H9 (cell line): Measurements from ENCODE around the gene MYRIP. TPM values are rescaled to one million over a fixed set of nuclear protein-coding genes. Genes with fewer than 3 reads are reported as not detected.
A peak's percentile ranks its signal among the peaks of the same experiment; 100 is the strongest.

Experiments used
- DNase-seq: peaks from one replicate; pipeline ENCODE4 v3.0.0-alpha.2; 2017
- H2AFZ ChIP-seq: one replicate; pipeline ENCODE4 v1.6.1; 2013; ENCODE audit warnings: mild to moderate bottlenecking, low read length, control low read depth, moderate library complexity
- H2AK5ac ChIP-seq: 2 replicates; pipeline ENCODE4 v1.6.1; 2013; ENCODE audit warnings: low read length, control low read depth, mixed read lengths; ENCODE audit not compliant: insufficient read length
- H2BK120ac ChIP-seq: one replicate; pipeline ENCODE4 v1.6.1; 2013; ENCODE audit warnings: low read depth, mild to moderate bottlenecking, low read length, control low read depth, inconsistent platforms; ENCODE audit not compliant: poor library complexity, severe bottlenecking
- H2BK12ac ChIP-seq: 2 replicates; pipeline ENCODE4 v1.6.1; 2013; ENCODE audit warnings: low read length, control low read depth, mixed read lengths, low read depth; ENCODE audit not compliant: insufficient read length
- H2BK15ac ChIP-seq: 2 replicates; pipeline ENCODE4 v1.6.1; 2013; ENCODE audit warnings: low read depth, low read length, control low read depth
- H2BK20ac ChIP-seq: one replicate; pipeline ENCODE4 v1.6.1; 2013; ENCODE audit warnings: low read depth, mild to moderate bottlenecking, low read length, control low read depth, inconsistent platforms; ENCODE audit not compliant: poor library complexity, severe bottlenecking
- H2BK5ac ChIP-seq: 2 replicates; pipeline ENCODE4 v1.6.1; 2013; ENCODE audit warnings: low read length, control low read depth, mixed read lengths; ENCODE audit not compliant: insufficient read length
- H3K14ac ChIP-seq: 2 replicates; pipeline ENCODE4 v1.6.1; 2013; ENCODE audit warnings: low read length, control low read depth; ENCODE audit not compliant: insufficient read depth
- H3K18ac ChIP-seq: 2 replicates; pipeline ENCODE4 v1.6.1; 2013; ENCODE audit warnings: low read depth, mild to moderate bottlenecking, mixed read lengths, low read length, control low read depth; ENCODE audit not compliant: insufficient read length
- H3K23ac ChIP-seq: 2 replicates; pipeline ENCODE4 v1.6.1; 2013; ENCODE audit warnings: low read length, control low read depth, mixed read lengths, low read depth; ENCODE audit not compliant: insufficient read length
- H3K23me2 ChIP-seq: 2 replicates; pipeline ENCODE4 v1.6.1; 2013; ENCODE audit warnings: low read depth, mild to moderate bottlenecking, mixed read lengths, low read length, control low read depth; ENCODE audit not compliant: insufficient read length, poor library complexity, severe bottlenecking
- H3K27ac ChIP-seq: 2 replicates; pipeline ENCODE4 v1.5.1; 2013; ENCODE audit warnings: low read length, control low read depth, mixed read lengths, low read depth; ENCODE audit not compliant: insufficient read length
- H3K27me3 ChIP-seq: 2 replicates; pipeline ENCODE4 v1.6.1; 2013; ENCODE audit warnings: low read length, control low read depth, inconsistent platforms; ENCODE audit not compliant: insufficient read depth
- H3K4ac ChIP-seq: 2 replicates; pipeline ENCODE4 v1.6.1; 2013; ENCODE audit warnings: low read depth, mild to moderate bottlenecking, control low read depth, inconsistent platforms, low read length, moderate library complexity
- H3K4me1 ChIP-seq: 2 replicates; pipeline ENCODE4 v1.6.1; 2013; ENCODE audit warnings: low read length, control low read depth, inconsistent platforms; ENCODE audit not compliant: insufficient read depth
- H3K4me2 ChIP-seq: 2 replicates; pipeline ENCODE4 v1.6.1; 2013; ENCODE audit warnings: low read length, control low read depth, mixed read lengths; ENCODE audit not compliant: insufficient read length, insufficient read depth
- H3K56ac ChIP-seq: 2 replicates; pipeline ENCODE4 v1.6.1; 2013; ENCODE audit warnings: low read depth, mild to moderate bottlenecking, mixed read lengths, low read length, control low read depth; ENCODE audit not compliant: insufficient read length
- H3K79me1 ChIP-seq: 2 replicates; pipeline ENCODE4 v1.6.1; 2013; ENCODE audit warnings: low read depth, mild to moderate bottlenecking, moderate library complexity, low read length, control low read depth, inconsistent platforms; ENCODE audit not compliant: insufficient read depth, poor library complexity, severe bottlenecking
- H3K79me2 ChIP-seq: 2 replicates; pipeline ENCODE4 v1.6.1; 2013; ENCODE audit warnings: low read length, control low read depth, inconsistent platforms; ENCODE audit not compliant: insufficient read depth
- H3K9ac ChIP-seq: 2 replicates; pipeline ENCODE4 v1.6.1; 2013; ENCODE audit warnings: low read length, control low read depth, mixed read lengths; ENCODE audit not compliant: insufficient read length; ENCODE audit errors: extremely low read depth
- H3K9me3 ChIP-seq: one replicate; pipeline ENCODE4 v1.6.1; 2013; ENCODE audit warnings: low read depth, low read length, inconsistent platforms; ENCODE audit not compliant: control insufficient read depth
- H3T11ph ChIP-seq: one replicate; pipeline ENCODE4 v1.6.1; 2013; ENCODE audit warnings: mild to moderate bottlenecking, low read length, control low read depth, inconsistent platforms
- H4K20me1 ChIP-seq: one replicate; pipeline ENCODE4 v1.6.1; 2013; ENCODE audit not compliant: control insufficient read depth, insufficient read length, insufficient read depth
- H4K5ac ChIP-seq: 2 replicates; pipeline ENCODE4 v1.6.1; 2013; ENCODE audit warnings: low read depth, mild to moderate bottlenecking, mixed read lengths, low read length, control low read depth; ENCODE audit not compliant: insufficient read length
- H4K8ac ChIP-seq: replicated peaks from 2 replicates; pipeline ENCODE4 v1.6.1; 2013; ENCODE audit warnings: low read length, control low read depth, mixed read lengths, low read depth; ENCODE audit not compliant: insufficient read length
- H4K91ac ChIP-seq: 2 replicates; pipeline ENCODE4 v1.6.1; 2013; ENCODE audit warnings: low read depth, mild to moderate bottlenecking, moderate library complexity, mixed read lengths, low read length, control low read depth; ENCODE audit not compliant: insufficient read length
- H3K27ac Mint-ChIP-seq, 3 experiments: 2 replicates in 2 of 3; 3 replicates in 1 of 3; pipeline ENCODE4 v1.8.0; 2020 to 2021; ENCODE audit warnings: mixed read lengths in 3 of 3, mild to moderate bottlenecking in 1 of 3, moderate library complexity in 1 of 3
- H3K27me3 Mint-ChIP-seq: 2 replicates; pipeline ENCODE4 v1.8.0; 2021; ENCODE audit warnings: low read depth, mild to moderate bottlenecking, moderate library complexity, mixed read lengths
- H3K36me3 Mint-ChIP-seq, 3 experiments: 2 replicates in 2 of 3; 3 replicates in 1 of 3; pipeline ENCODE4 v1.8.0; 2020 to 2021; ENCODE audit warnings: low read depth in 3 of 3, mixed read lengths in 3 of 3; ENCODE audit not compliant: insufficient read depth in 1 of 3
- H3K4me1 Mint-ChIP-seq, 2 experiments: 2 replicates each; pipeline ENCODE4 v1.8.0; 2020; ENCODE audit warnings: mixed read lengths in 2 of 2
- H3K4me3 Mint-ChIP-seq, 2 experiments: 2 replicates in 1 of 2; 3 replicates in 1 of 2; pipeline ENCODE4 v1.8.0; 2020 to 2021; ENCODE audit warnings: mild to moderate bottlenecking in 2 of 2, mixed read lengths in 2 of 2, moderate library complexity in 1 of 2
- H3K9me3 Mint-ChIP-seq, 2 experiments: 2 replicates in 1 of 2; 3 replicates in 1 of 2; pipeline ENCODE4 v1.8.0; 2020; ENCODE audit warnings: mild to moderate bottlenecking in 2 of 2, mixed read lengths in 2 of 2, moderate library complexity in 1 of 2
- WGBS: extraction: QIAGEN DNeasy Blood & Tissue Kit; methylation state at CpG from one replicate; pipeline ENCODE4 v1.1.7; 2013; ENCODE audit warnings: missing lambda C conversion rate, low lambda C conversion rate, mixed read lengths; ENCODE audit not compliant: insufficient read length; ENCODE audit errors: extremely low coverage; 5-methylcytosine and 5-hydroxymethylcytosine counted together
- total RNA-seq: library from RNA; stranded (reverse); gene quantifications from 2 replicates; pipeline ENCODE4 v1.2.1, GENCODE V29; 2021
- TF ChIP-seq, protein P1 (sequence below): fragments of 200-600 bp; sonication (generic); conservative IDR thresholded peaks from 3 replicates; pipeline ENCODE4 v1.8.0; 2021; ENCODE audit warnings: antibody characterized with exemption, mild to moderate bottlenecking

The MYRIP gene
- total RNA-seq, 1 experiment from 2014 or later: 1.8 TPM

DNA sequence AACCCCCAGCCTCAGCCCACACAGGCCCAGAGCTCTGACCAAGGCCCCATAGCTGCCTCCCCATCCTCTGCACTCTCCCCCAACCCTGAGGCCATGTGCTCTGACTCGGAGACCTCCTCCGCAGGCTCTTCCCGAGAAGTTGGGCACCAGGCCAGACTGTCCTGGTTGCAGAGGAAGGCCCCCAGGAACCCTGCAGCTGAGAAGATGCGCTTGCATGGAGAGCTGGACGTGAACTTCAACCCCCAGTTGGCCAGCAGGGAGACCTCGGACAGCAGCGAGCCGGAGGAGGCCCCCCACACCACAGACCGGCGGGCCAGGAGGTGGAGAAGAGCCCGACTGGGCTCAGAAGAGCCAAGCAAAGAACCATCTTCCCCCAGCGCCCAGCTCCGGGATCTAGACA lies 380.6 kb downstream of the MYRIP start:
- DNase-seq: no peak
- H3K56ac ChIP-seq: no peak overlapping the region
- H3K27ac Mint-ChIP-seq: no peak overlapping the region
- H3K4me3 Mint-ChIP-seq: no peak overlapping the region
- no peaks in the 10 kb centered on the region for H4K20me1 ChIP-seq
- H2BK5ac ChIP-seq: no peak overlapping the region
- no peak overlapping the region for H3K9ac ChIP-seq
- no peak overlapping the region for H3K23ac ChIP-seq
- H3K4ac ChIP-seq: no peak overlapping the region
- H3K9me3 Mint-ChIP-seq: no peaks in the 10 kb centered on the region
- no peak overlapping the region for H2AK5ac ChIP-seq
- H3K27ac ChIP-seq: no peak overlapping the region
- H3K27me3 Mint-ChIP-seq: no peaks in the 10 kb centered on the region; the same call in none of the 2 replicates
- H3K18ac ChIP-seq: no peak overlapping the region
- H2AFZ ChIP-seq: no peak overlapping the region
- no peak overlapping the region for H2BK20ac ChIP-seq
- H3K9me3 ChIP-seq: no peaks in the 10 kb centered on the region
- no peak overlapping the region for H3K4me2 ChIP-seq
- H3T11ph ChIP-seq: no peak overlapping the region
- H3K27me3 ChIP-seq: no peaks in the 10 kb centered on the region
- no peaks in the 10 kb centered on the region for H3K4me1 ChIP-seq
- H2BK15ac ChIP-seq: no peak overlapping the region
- peaks cover 13 to 14% of the 10 kb centered on the region in 2 experiments for H3K4me1 Mint-ChIP-seq
- no peak overlapping the region for H4K5ac ChIP-seq
- H4K8ac ChIP-seq: no peak overlapping the region
- no peaks in the 10 kb centered on the region for H3K23me2 ChIP-seq
- H3K79me1 ChIP-seq: no peaks in the 10 kb centered on the region
- H4K91ac ChIP-seq: no peak overlapping the region
- H3K79me2 ChIP-seq: no peaks in the 10 kb centered on the region
- no peak overlapping the region for H2BK12ac ChIP-seq
- TF ChIP-seq, protein P1, sequence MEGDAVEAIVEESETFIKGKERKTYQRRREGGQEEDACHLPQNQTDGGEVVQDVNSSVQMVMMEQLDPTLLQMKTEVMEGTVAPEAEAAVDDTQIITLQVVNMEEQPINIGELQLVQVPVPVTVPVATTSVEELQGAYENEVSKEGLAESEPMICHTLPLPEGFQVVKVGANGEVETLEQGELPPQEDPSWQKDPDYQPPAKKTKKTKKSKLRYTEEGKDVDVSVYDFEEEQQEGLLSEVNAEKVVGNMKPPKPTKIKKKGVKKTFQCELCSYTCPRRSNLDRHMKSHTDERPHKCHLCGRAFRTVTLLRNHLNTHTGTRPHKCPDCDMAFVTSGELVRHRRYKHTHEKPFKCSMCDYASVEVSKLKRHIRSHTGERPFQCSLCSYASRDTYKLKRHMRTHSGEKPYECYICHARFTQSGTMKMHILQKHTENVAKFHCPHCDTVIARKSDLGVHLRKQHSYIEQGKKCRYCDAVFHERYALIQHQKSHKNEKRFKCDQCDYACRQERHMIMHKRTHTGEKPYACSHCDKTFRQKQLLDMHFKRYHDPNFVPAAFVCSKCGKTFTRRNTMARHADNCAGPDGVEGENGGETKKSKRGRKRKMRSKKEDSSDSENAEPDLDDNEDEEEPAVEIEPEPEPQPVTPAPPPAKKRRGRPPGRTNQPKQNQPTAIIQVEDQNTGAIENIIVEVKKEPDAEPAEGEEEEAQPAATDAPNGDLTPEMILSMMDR: no peak
- no peak overlapping the region for H2BK120ac ChIP-seq
- H3K36me3 Mint-ChIP-seq: no peaks in the 10 kb centered on the region
- H3K14ac ChIP-seq: peak overlapping the region; percentile 9; the same call in 1 of the 2 replicates
- WGBS: no CpG with 5 or more reads among the region's 13 CpGs
